GM19193 (cell line): ENCODE data around the gene TMEM141.

Source experiments
- POLR2A ChIP-seq: IDR thresholded peaks from 4 replicates; pipeline ENCODE4 v1.6.1; 2011; ENCODE audit not compliant: insufficient read depth, insufficient read length; ENCODE audit errors: extremely low read depth

The TMEM141 gene

GRCh38 chr9:136804509-136805206, 13.5 kb downstream of the TMEM141 start:
- TF ChIP-seq POLR2A: no peak

- TF ChIP-seq POLR2A: no peak
These were observed 14.1 kb downstream of the TMEM141 start for GRCh38 chr9:136805207-136805740.

DNA sequence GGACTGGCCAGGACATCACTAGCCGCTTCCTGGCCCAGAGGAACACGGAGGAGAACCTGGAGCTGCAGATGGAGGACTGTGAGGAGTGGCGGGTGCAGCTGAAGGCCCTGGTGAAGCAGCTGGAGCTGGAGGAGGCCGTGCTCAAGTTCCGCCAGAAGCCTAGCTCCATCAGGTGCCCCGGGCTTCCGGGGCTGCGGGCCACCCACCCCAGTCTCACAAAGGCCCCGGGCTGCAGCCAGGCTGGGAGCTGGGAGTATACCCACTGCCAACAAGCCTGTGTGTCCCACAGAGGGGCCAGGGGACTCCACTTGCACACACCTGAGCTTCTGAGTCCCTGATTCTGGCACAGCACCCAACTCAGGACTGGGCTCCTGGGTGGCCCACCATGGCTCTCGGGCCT, 14.9 kb downstream of the TMEM141 start:
- TF ChIP-seq POLR2A: no peak

- TF ChIP-seq POLR2A: no peak
These were observed 15.6 kb downstream of the TMEM141 start for GRCh38 chr9:136806631-136807201.

- TF ChIP-seq POLR2A: peak; percentile 91
These were observed 16.3 kb downstream of the TMEM141 start, which contains the start of gene RABL6 for GRCh38 chr9:136807281-136808074. TSS of gene RABL6 (plus strand) at chr9:136807948. CDS start at chr9:136808197, 249 bp downstream.

GRCh38 chr9:136808075-136808805, 17.1 kb downstream of the TMEM141 start:
- no peak for TF ChIP-seq POLR2A

GRCh38 chr9:136808806-136809158, 17.6 kb downstream of the TMEM141 start:
- no peak for TF ChIP-seq POLR2A

DNA sequence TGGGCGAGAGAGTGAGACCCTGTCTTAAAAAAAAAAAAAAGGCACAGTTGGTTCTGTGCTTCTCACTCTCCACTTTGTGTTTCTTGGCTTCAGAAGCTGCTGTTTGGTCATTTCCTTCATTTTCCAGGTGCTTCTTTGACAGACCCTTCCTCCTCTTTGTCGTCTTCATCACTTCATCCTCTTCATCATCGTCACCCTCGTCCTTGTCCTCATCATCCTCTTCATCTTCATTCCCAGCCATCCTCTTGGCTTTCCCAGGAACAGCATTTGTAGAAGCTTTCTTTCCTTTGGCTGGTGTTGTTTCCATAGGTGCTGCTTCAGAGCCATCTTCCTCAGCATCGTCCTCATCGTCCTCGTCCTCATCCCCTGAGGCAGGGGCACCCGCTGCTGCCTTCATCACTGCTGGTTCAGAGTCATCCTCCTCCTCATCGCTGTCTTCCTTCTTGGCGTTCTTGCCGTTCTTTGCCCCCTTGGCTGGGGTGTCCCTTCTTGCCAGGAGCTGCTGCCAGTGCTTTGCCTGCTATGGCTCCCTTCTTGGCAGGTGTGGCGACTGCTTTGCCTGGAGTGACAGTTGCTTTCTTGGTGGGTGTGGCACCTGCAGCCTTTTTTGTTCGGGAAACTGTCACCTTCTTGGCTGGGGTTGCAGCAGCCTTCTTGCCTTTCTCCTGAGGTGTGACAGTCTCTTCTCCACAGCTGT, 23.7 kb downstream of the TMEM141 start:
- no peak for TF ChIP-seq POLR2A

DNA sequence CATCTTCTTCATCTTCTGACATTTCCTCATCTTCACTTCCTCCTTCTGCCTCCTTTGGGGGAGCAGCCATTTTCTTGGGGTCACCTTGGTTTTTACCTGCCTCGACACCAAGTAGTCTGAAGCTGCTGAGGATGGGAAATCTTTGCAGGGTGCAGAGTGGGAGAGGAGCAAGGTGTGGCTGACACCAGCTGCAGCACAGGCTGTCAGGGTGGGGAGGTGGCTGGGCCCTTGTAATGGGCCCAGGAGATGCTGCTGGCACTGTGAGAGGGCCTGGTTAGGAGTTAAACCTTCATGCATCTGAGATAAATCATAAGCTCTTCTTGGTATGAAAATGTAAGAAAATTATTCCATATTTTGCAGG, 24.3 kb downstream of the TMEM141 start:
- TF ChIP-seq POLR2A: no peak

GRCh38 chr9:136820971-136821825, 30.1 kb downstream of the TMEM141 start:
- no peak for TF ChIP-seq POLR2A

DNA sequence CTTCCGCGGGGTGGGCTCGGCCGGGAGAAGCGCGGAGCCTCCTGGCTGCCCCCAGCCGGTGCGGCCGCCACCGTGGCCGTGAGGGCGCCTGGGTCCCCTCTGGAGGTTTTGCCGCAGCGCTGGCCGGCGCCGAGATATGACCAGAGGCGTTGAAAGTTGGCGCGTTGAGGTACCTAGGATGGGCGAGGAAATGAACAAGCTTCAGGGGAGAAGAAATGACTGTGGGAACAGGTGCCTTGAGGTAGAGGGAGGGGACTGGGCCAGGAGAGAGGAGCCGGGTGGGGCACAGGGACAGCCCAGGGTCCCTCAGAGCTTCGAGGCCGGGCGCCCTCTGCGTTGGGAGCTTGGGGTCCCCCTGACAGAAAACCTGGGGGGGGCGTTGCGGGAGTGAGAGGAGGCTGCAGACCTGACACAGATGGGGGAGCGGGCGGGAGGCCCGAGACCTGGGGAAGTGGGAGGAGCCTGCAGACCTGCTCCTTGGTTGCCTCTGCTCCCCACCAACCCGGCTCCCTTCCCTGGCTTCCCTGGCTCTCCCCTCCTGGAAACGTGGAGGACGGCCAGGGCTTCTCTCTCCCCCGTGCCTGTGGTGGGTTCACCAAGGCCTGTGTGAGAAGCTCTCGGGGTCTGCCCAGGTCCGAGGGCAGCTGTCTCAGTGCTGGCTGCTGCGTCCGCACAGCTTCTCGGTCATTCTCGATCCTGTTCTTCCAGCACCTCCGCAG, 30.8 kb downstream of the TMEM141 start:
- TF ChIP-seq POLR2A: no peak

GRCh38 chr9:136823136-136824046, 32.2 kb downstream of the TMEM141 start:
- no peak for TF ChIP-seq POLR2A
